Epithelial cell of esophagus (primary cell): ENCODE measurements around the gene GRIPAP1.

ENCODE experiments used
- DNase-seq: peaks from one replicate; pipeline ENCODE4 v3.0.0; 2010; ENCODE audit warnings: low read depth
- H3K4me3 ChIP-seq: 2 replicates; pipeline ENCODE4 v1.5.1; 2011; ENCODE audit warnings: mild to moderate bottlenecking, low read length, control low read depth
- CTCF ChIP-seq: IDR thresholded peaks from 2 replicates; pipeline ENCODE4 v1.5.1; 2011; ENCODE audit warnings: low read depth, mild to moderate bottlenecking, low read length, control low read depth, inconsistent platforms; ENCODE audit not compliant: insufficient read depth; ENCODE audit errors: missing control alignments

GRIPAP1 gene

DNA sequence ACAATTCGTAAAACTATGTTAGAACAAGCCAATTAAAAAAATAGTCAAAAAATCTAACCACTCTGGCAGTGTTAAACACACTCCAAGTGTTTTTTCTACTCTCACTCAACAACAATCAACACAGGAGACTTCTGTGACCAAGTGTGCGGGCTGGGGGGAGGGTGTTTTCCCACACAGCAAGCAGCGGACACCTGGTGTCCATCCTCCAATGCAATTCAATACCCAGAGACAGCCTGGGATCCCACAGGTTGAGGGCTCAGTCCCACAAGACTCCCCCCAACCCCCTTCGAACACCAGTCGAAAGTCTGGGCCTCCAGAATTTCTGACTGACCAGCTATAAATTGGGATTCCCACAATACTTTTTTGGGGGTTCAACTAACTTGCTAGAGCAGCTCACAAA lies 74.9 kb downstream of the GRIPAP1 start:
- H3K4me3 ChIP-seq: no peak overlapping the region
- TF ChIP-seq CTCF: no peak
- DNase-seq: no peak

GRCh38 chrX:48924270-48924669 lies 77.8 kb downstream of the GRIPAP1 start:
- DNase-seq: no peak
- H3K4me3 ChIP-seq: no peak overlapping the region
- no peak for TF ChIP-seq CTCF

- H3K4me3 ChIP-seq: no peak overlapping the region
- no peak for DNase-seq
- TF ChIP-seq CTCF: no peak
Measured at GRCh38 chrX:48923771-48924170, 78.3 kb downstream of the GRIPAP1 start.
